HepG2 (cell line): ENCODE results near the gene GREM2. TPM values are rescaled to one million over a fixed set of nuclear protein-coding genes. Genes with fewer than 3 reads are reported as not detected.

ENCODE experiments used
- ATAC-seq: fragments of 200-7000 bp; cut with Tn5 transposase; 3 replicates; pipeline ENCODE4 v1.9.1; 2020; ENCODE audit warnings: mild to moderate bottlenecking, moderate library complexity
- BruUV-seq: library from RNA; stranded (reverse); fragments of 400-500 nt; replicated peaks from 2 replicates; lab custom pipeline; 2021; lab: Mats Ljungman, UMichigan
- CTCF ChIA-PET: fragments of 300-600 bp; formaldehyde crosslinking; extraction: SDS; loops from one replicate; lab custom pipeline; 2021; ENCODE audit warnings: low total read pairs, inconsistent platforms, low intra/inter-chr PET ratio; lab: Yijun Ruan, JAX
- POLR2A ChIA-PET: fragments of 350-600 bp; sonication (Branson Sonifier 250); formaldehyde crosslinking; loops from one replicate; lab custom pipeline; 2020; ENCODE audit warnings: antibody characterized with exemption, inconsistent platforms; lab: Yijun Ruan, JAX
- DNase-seq: peaks from one replicate; pipeline ENCODE4 v3.0.0-alpha.2; 2015; ENCODE audit warnings: low spot score
- FAIRE-seq: peaks from 3 replicates; lab custom pipeline; 2011; peaks lifted over from hg19 to GRCh38; lab: Jason Lieb, UNC
- H2AFZ ChIP-seq: one replicate; pipeline ENCODE4 v1.6.1; 2011; ENCODE audit warnings: low read length, inconsistent platforms
- H3K27ac ChIP-seq: fragments of 300-600 bp; 3 replicates; pipeline ENCODE4 v1.8.0; 2011; ENCODE audit warnings: mixed run types, mild to moderate bottlenecking, mixed read lengths, low read length, inconsistent platforms; ENCODE audit not compliant: insufficient read depth; ENCODE audit errors: extremely low read length
- H3K27me3 ChIP-seq, 2 experiments: fragments of 200-600 bp in 1 of 2; 2 replicates in 1 of 2; 3 replicates in 1 of 2; pipeline versions ENCODE4 v1.6.0 to v1.8.0; 2011; ENCODE audit warnings: low read length in 2 of 2, mild to moderate bottlenecking in 2 of 2, moderate library complexity in 2 of 2, inconsistent platforms in 1 of 2; ENCODE audit not compliant: insufficient read depth in 2 of 2, control insufficient read depth in 1 of 2
- H3K36me3 ChIP-seq, 2 experiments: fragments of 200-600 bp in 1 of 2; replicated peaks in 1 of 2; 2 replicates in 1 of 2; 3 replicates in 1 of 2; pipeline versions ENCODE4 v1.5.1 to v1.8.0; 2011; ENCODE audit warnings: low read length in 2 of 2, inconsistent platforms in 1 of 2; ENCODE audit not compliant: insufficient read depth in 2 of 2, control insufficient read depth in 1 of 2
- H3K4me1 ChIP-seq: 2 replicates; pipeline ENCODE4 v1.5.1; 2012; ENCODE audit warnings: low read length, inconsistent platforms; ENCODE audit not compliant: insufficient read depth
- H3K4me2 ChIP-seq: 2 replicates; pipeline ENCODE4 v1.6.0; 2011; ENCODE audit warnings: low read depth, low read length, inconsistent platforms
- H3K4me3 ChIP-seq, 3 experiments: fragments of 200-600 bp in 1 of 3; sonication (generic), shearing (Covaris generic) in 1 of 3; replicated peaks in 1 of 3; 2 replicates each; pipeline ENCODE4 v1.5.1; 2011 to 2016; ENCODE audit warnings: low read length in 3 of 3, inconsistent platforms in 2 of 3, low read depth in 2 of 3, mild to moderate bottlenecking in 2 of 3, control low read depth in 1 of 3, mixed read lengths in 1 of 3; ENCODE audit not compliant: insufficient read depth in 1 of 3
- H3K79me2 ChIP-seq: one replicate; pipeline ENCODE4 v1.6.1; 2011; ENCODE audit warnings: low read length, inconsistent platforms; ENCODE audit not compliant: insufficient read depth
- H3K9ac ChIP-seq: 2 replicates; pipeline ENCODE4 v1.6.0; 2011; ENCODE audit warnings: mild to moderate bottlenecking, low read depth, low read length, inconsistent platforms; ENCODE audit not compliant: insufficient read depth
- H3K9me3 ChIP-seq: 2 replicates; pipeline ENCODE4 v1.5.1; 2012; ENCODE audit warnings: mild to moderate bottlenecking, low read length
- H4K20me1 ChIP-seq: 2 replicates; pipeline ENCODE4 v1.6.0; 2011; ENCODE audit warnings: inconsistent platforms, mild to moderate bottlenecking, low read length, moderate library complexity; ENCODE audit not compliant: insufficient read depth
- BCLAF1 ChIP-seq: fragments of 450-650 bp; IDR thresholded peaks from 2 replicates; pipeline ENCODE4 v1.6.1; 2017; ENCODE audit warnings: mild to moderate bottlenecking
- FIP1L1 ChIP-seq: fragments of 200-400 bp; formaldehyde crosslinking; IDR thresholded peaks from 2 replicates; pipeline ENCODE4 v1.6.1; 2018; ENCODE audit warnings: low read depth, mild to moderate bottlenecking, low read length, moderate library complexity, borderline replicate concordance; ENCODE audit not compliant: insufficient read depth
- HNF4G ChIP-seq, 2 experiments: sonication (generic) in 1 of 2; formaldehyde crosslinking in 1 of 2; IDR thresholded peaks; 2 replicates each; pipeline versions ENCODE4 v1.4.0 to v1.6.1; 2011 to 2020; ENCODE audit warnings: borderline replicate concordance in 2 of 2, low read depth in 2 of 2, mild to moderate bottlenecking in 2 of 2, low read length in 1 of 2, missing genetic modification reagents in 1 of 2, moderate library complexity in 1 of 2
- JDP2 ChIP-seq: sonication (generic); formaldehyde crosslinking; IDR thresholded peaks from 2 replicates; pipeline ENCODE4 v1.8.1; 2022; ENCODE audit warnings: missing genetic modification reagents, borderline replicate concordance
- MEIS2 ChIP-seq: sonication (generic); formaldehyde crosslinking; IDR thresholded peaks from 2 replicates; pipeline ENCODE4 v1.9.0; 2021; ENCODE audit warnings: mild to moderate bottlenecking, missing genetic modification reagents
- SMARCC2 ChIP-seq: fragments of 450-650 bp; IDR thresholded peaks from 2 replicates; pipeline ENCODE4 v1.6.1; 2017; ENCODE audit warnings: antibody characterized with exemption, mild to moderate bottlenecking
- SMYD3 ChIP-seq: sonication (generic); formaldehyde crosslinking; IDR thresholded peaks from 2 replicates; pipeline ENCODE4 v1.8.1; 2023; ENCODE audit warnings: mild to moderate bottlenecking, missing genetic modification reagents
- TEAD2 ChIP-seq: sonication (generic); formaldehyde crosslinking; IDR thresholded peaks from 2 replicates; pipeline ENCODE4 v1.9.0; 2021; ENCODE audit warnings: missing genetic modification reagents
- THAP11 ChIP-seq: IDR thresholded peaks from 2 replicates; pipeline ENCODE4 v1.6.1; 2016; ENCODE audit warnings: missing biosample characterization, missing genetic modification reagents
- TP53 ChIP-seq: sonication (generic); formaldehyde crosslinking; conservative IDR thresholded peaks from 2 replicates; pipeline ENCODE4 v1.4.0; 2020; ENCODE audit warnings: missing genetic modification reagents
- YY1 ChIP-seq: IDR thresholded peaks from 2 replicates; pipeline ENCODE4 v1.6.1; 2011; ENCODE audit warnings: low read length, low read depth, moderate library complexity, mild to moderate bottlenecking; ENCODE audit not compliant: insufficient read depth, insufficient replicate concordance
- ZBTB14 ChIP-seq: sonication (generic); formaldehyde crosslinking; IDR thresholded peaks from 2 replicates; pipeline ENCODE4 v1.4.0; 2020; ENCODE audit warnings: missing genetic modification reagents
- ZBTB3 ChIP-seq: sonication (generic); formaldehyde crosslinking; IDR thresholded peaks from 2 replicates; pipeline ENCODE4 v1.4.0; 2020; ENCODE audit warnings: low read depth, mild to moderate bottlenecking, moderate library complexity, missing genetic modification reagents, borderline replicate concordance
- ZNF260 ChIP-seq: sonication (generic); formaldehyde crosslinking; IDR thresholded peaks from 2 replicates; pipeline ENCODE4 v1.4.0; 2020; ENCODE audit warnings: missing genetic modification reagents, low read depth, mild to moderate bottlenecking, borderline replicate concordance
- ZNF276 ChIP-seq: sonication (generic); formaldehyde crosslinking; IDR thresholded peaks from 2 replicates; pipeline ENCODE4 v1.4.0; 2020; ENCODE audit warnings: mild to moderate bottlenecking, low read depth, missing genetic modification reagents
- ZNF382 ChIP-seq: sonication (generic); formaldehyde crosslinking; IDR thresholded peaks from 2 replicates; pipeline ENCODE4 v1.5.0; 2020; ENCODE audit warnings: missing genetic modification reagents, mild to moderate bottlenecking, borderline replicate concordance
- ZNF432 ChIP-seq: sonication (generic); formaldehyde crosslinking; IDR thresholded peaks from 2 replicates; pipeline ENCODE4 v1.5.0; 2020; ENCODE audit warnings: missing genetic modification reagents, mild to moderate bottlenecking, borderline replicate concordance
- ZNF598 ChIP-seq: sonication (generic); formaldehyde crosslinking; IDR thresholded peaks from 2 replicates; pipeline ENCODE4 v1.5.1; 2020; ENCODE audit warnings: mild to moderate bottlenecking, missing genetic modification reagents, borderline replicate concordance
- ZNF773 ChIP-seq: sonication (generic); formaldehyde crosslinking; IDR thresholded peaks from 2 replicates; pipeline ENCODE4 v1.4.0; 2020; ENCODE audit warnings: missing genetic modification reagents, borderline replicate concordance
- WGBS: methylation state at CpG from one replicate; pipeline ENCODE4 v1.1.6; 2017; ENCODE audit warnings: low lambda C conversion rate; 5-methylcytosine and 5-hydroxymethylcytosine counted together
- in situ Hi-C: cut with HindIII; loops from 2 replicates; pipeline ENCODE4 v1.10.0; 2017; ENCODE audit warnings: low pct_unique_long_range_greater_than_20kb; ENCODE audit not compliant: extremely low pct_ligation_motif_present
- intact Hi-C: fragments of 100-400 bp; cut with micrococcal nuclease; formaldehyde crosslinking; loops from one replicate; pipeline ENCODE4 v1.10.0; 2022; ENCODE audit not compliant: unreplicated experiment
- polyA plus RNA-seq, 8 experiments: library from polyadenylated mRNA; depleted of rRNA in 3 of 8; stranded (reverse) in 7 of 8; unstranded in 1 of 8; fragments of >200 nt; fragmentation: Illumina TruSeq in 4 of 8; extraction: Trizol in 4 of 8; gene quantifications; 2 replicates each; pipeline versions ENCODE4 v1.2.1 to v1.2.3, GENCODE V29; 2011 to 2016; ENCODE audit warnings: low read depth in 4 of 8, missing spikeins in 1 of 8, mixed read lengths in 1 of 8; ENCODE audit not compliant: insufficient read depth in 1 of 8
- total RNA-seq, 5 experiments: library from RNA; depleted of rRNA; stranded (reverse); fragments of >200 nt; fragmentation: Illumina TruSeq; extraction: Trizol; gene quantifications; 2 replicates each; pipeline ENCODE4 v1.2.3, GENCODE V29; 2016; ENCODE audit warnings: low read depth in 1 of 5

Gene GREM2
- total and polyA plus RNA-seq, 2 of the 13 experiments (the other 11 are each of a cell fraction or from before 2014, with no cell fraction given): 0.07 TPM; not detected in 1

GRCh38 chr1:240528591-240528990, 83.4 kb downstream of the GREM2 start (continued):
- TF ChIP-seq BCLAF1 (no peak), THAP11 (no peak), FIP1L1 (no peak), ZBTB14 (no peak), HNF4G (IDR thresholded peaks at IDR 0.05; ENCODE audit: borderline replicate concordance, low read depth, low read length) (no peak), HNF4G (CRISPR knock-in tag; IDR thresholded peaks at IDR 0.05; ENCODE audit: borderline replicate concordance, low read depth) (no peak), TEAD2 (no peak), MEIS2 (CRISPR knock-in tag) (no peak), ZNF432 (CRISPR knock-in tag) (no peak), JDP2 (CRISPR knock-in tag) (no peak)

GRCh38 chr1:240527086-240527485, 84.9 kb downstream of the GREM2 start:
- CTCF ChIA-PET: no interaction called here
- in situ Hi-C loops: no loop called here
- H3K4me2 ChIP-seq: no peak overlapping the region
- no peak for TF ChIP-seq ZNF260 (CRISPR knock-in tag)
- TF ChIP-seq ZNF382 (CRISPR knock-in tag): no peak
- no peak for TF ChIP-seq ZNF773 (CRISPR knock-in tag)
- no peak for TF ChIP-seq ZNF598 (CRISPR knock-in tag)
- TF ChIP-seq ZNF276: no peak
- no peak for TF ChIP-seq YY1
- TF ChIP-seq ZBTB3 (CRISPR knock-in tag): no peak
- no peak for TF ChIP-seq SMARCC2
- TF ChIP-seq TP53: no peak
- no peak for TF ChIP-seq SMYD3 (CRISPR knock-in tag)

More at GRCh38 chr1:240527086-240527485, 84.9 kb downstream of the GREM2 start:
- Histone ChIP-seq H3K36me3 (no peaks in the 10 kb centered on the region), H3K27me3 (no peaks in the 10 kb centered on the region), H2AFZ (no peak overlapping the region), H3K9me3 (no peaks in the 10 kb centered on the region), H3K27ac (no peak overlapping the region), H3K9ac (no peak overlapping the region), H4K20me1 (no peaks in the 10 kb centered on the region), H3K4me3 (no peak overlapping the region), H3K79me2 (no peaks in the 10 kb centered on the region), H3K4me1 (peaks cover 12% of the 10 kb centered on the region)
- POLR2A ChIA-PET: no interaction called here
- BruUV-seq: no TSS peak
- DNase-seq (no peak), FAIRE-seq (no peak), ATAC-seq (no peak)
- intact Hi-C loops: no loop called here
- 4% methylated on average over 1 of the region's 1 CpG for WGBS
